Mesothelial cell of epicardium (in vitro differentiated cells): ENCODE data around the gene CRADD. TPM values are rescaled to one million over a fixed set of nuclear protein-coding genes. Genes with fewer than 3 reads are reported as not detected.

Experiments used
- DNase-seq, 2 experiments: peaks; one replicate each; pipeline ENCODE4 v3.0.0; 2021; ENCODE audit warnings: low spot score in 2 of 2; ENCODE audit not compliant: unreplicated experiment in 2 of 2
- H3K27ac Mint-ChIP-seq: 2 replicates; pipeline ENCODE4 v1.8.0; 2021; ENCODE audit warnings: mixed read lengths
- H3K27me3 Mint-ChIP-seq: 2 replicates; pipeline ENCODE4 v1.8.0; 2021; ENCODE audit warnings: low read depth, mixed read lengths
- H3K36me3 Mint-ChIP-seq: 2 replicates; pipeline ENCODE4 v1.8.0; 2021; ENCODE audit warnings: mixed read lengths
- H3K4me1 Mint-ChIP-seq: 2 replicates; pipeline ENCODE4 v1.8.0; 2021; ENCODE audit warnings: mixed read lengths
- H3K4me3 Mint-ChIP-seq: 2 replicates; pipeline ENCODE4 v1.8.0; 2021; ENCODE audit warnings: mild to moderate bottlenecking, moderate library complexity, mixed read lengths
- H3K9me3 Mint-ChIP-seq: 2 replicates; pipeline ENCODE4 v1.8.0; 2021; ENCODE audit warnings: mixed read lengths
- total RNA-seq: library from RNA; stranded (reverse); gene quantifications from 3 replicates; pipeline ENCODE4 v1.2.1, GENCODE V29; 2021
- TF ChIP-seq, protein P1 (sequence below): fragments of 200-600 bp; sonication (generic); IDR thresholded peaks from one replicate; pipeline ENCODE4 v1.5.0; 2021; ENCODE audit warnings: antibody characterized with exemption; ENCODE audit not compliant: unreplicated experiment

CRADD gene
- total RNA-seq, 1 donor from 2014 or later = 6.6 TPM

DNA sequence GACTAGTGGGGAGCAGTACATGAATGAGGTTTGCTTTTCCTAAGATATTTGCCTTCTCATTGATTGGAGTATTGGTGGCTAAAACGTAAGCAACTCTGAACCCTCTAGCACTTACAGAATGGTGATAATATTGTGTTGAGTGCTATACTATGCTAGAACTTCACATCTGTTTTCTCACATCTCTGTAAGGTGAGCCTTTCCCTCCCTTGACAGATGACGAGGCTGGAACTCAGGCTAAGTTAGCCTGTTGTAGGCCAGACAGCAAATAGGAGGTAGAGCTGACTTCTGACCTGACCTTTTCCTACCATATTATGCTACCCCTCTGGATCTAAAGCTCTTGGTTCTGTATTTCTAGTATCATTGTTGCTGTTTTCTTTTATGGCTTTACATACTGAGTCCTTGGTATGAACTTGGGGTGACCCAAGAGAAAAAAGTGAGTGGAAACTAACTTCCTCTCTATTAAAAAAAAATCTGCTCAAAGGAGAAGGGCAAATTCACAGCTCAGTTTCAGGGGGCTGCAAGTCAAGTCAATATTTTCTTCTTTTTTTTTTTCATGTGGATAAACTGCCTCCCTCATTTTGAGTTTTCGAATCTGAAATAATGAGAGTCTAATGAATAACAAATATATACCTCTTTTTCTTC, 85.9 kb downstream of the CRADD start:
- Mint-ChIP-seq H3K4me1 (peaks cover 43% of the 10 kb centered on the region), H3K4me3 (no peak overlapping the region), H3K36me3 (no peaks in the 10 kb centered on the region), H3K27ac (no peak overlapping the region), H3K9me3 (no peaks in the 10 kb centered on the region), H3K27me3 (no peaks in the 10 kb centered on the region)
- DNase-seq = no peak
- TF ChIP-seq, protein P1, sequence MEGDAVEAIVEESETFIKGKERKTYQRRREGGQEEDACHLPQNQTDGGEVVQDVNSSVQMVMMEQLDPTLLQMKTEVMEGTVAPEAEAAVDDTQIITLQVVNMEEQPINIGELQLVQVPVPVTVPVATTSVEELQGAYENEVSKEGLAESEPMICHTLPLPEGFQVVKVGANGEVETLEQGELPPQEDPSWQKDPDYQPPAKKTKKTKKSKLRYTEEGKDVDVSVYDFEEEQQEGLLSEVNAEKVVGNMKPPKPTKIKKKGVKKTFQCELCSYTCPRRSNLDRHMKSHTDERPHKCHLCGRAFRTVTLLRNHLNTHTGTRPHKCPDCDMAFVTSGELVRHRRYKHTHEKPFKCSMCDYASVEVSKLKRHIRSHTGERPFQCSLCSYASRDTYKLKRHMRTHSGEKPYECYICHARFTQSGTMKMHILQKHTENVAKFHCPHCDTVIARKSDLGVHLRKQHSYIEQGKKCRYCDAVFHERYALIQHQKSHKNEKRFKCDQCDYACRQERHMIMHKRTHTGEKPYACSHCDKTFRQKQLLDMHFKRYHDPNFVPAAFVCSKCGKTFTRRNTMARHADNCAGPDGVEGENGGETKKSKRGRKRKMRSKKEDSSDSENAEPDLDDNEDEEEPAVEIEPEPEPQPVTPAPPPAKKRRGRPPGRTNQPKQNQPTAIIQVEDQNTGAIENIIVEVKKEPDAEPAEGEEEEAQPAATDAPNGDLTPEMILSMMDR = no peak

DNA sequence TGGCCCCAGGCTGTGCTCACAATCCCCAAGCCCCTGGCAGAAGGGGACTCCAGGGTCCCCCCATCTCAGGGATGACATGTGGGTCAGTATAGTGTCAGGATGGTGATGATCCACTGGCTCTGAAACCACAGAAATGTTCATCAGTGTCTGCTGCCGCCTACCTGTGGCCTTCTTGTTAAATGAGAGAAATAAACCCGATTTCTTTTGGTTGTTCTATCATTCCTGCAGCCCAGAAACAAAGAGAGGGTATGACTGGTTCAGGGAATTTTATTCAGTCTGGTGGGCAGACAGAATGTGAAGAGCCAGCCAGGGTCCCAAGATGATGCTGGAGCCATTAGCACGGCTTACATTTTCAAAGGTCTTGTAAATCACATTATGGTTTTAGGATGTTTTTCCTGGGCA, 86.6 kb downstream of the CRADD start:
- H3K27ac Mint-ChIP-seq = peak overlapping the region; percentile 4
- H3K36me3 Mint-ChIP-seq = no peaks in the 10 kb centered on the region
- H3K4me3 Mint-ChIP-seq = no peak overlapping the region
- peaks cover 50% of the 10 kb centered on the region for H3K4me1 Mint-ChIP-seq
- no peaks in the 10 kb centered on the region for H3K9me3 Mint-ChIP-seq
- no peaks in the 10 kb centered on the region for H3K27me3 Mint-ChIP-seq
- DNase-seq = no peak
- TF ChIP-seq, protein P1 = no peak

DNA sequence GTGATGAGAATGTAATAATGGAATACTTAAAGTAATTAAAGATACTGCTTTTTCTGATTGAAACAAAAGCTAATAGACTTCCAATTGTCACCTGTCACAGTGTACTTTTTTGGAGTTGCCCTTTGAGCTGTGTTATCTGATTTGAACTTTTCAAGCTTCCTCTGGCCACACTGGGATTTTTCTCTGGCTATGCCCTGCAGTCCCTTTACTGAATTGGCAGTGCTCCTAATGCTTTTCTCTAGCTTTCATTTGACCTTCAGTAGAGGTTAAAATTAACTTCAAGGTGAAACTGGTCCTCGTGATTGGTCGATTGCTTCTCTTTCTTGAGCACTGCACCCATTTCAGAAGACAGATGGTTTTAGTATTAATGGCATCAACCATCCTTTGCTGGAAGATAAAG, 89.2 kb downstream of the CRADD start:
- TF ChIP-seq, protein P1 = no peak
- no peaks in the 10 kb centered on the region for H3K36me3 Mint-ChIP-seq
- no peak overlapping the region for H3K27ac Mint-ChIP-seq
- no peak overlapping the region for H3K4me3 Mint-ChIP-seq
- no peak for DNase-seq
- H3K27me3 Mint-ChIP-seq = no peaks in the 10 kb centered on the region
- H3K9me3 Mint-ChIP-seq = no peaks in the 10 kb centered on the region
- H3K4me1 Mint-ChIP-seq = peaks cover 38% of the 10 kb centered on the region

DNA sequence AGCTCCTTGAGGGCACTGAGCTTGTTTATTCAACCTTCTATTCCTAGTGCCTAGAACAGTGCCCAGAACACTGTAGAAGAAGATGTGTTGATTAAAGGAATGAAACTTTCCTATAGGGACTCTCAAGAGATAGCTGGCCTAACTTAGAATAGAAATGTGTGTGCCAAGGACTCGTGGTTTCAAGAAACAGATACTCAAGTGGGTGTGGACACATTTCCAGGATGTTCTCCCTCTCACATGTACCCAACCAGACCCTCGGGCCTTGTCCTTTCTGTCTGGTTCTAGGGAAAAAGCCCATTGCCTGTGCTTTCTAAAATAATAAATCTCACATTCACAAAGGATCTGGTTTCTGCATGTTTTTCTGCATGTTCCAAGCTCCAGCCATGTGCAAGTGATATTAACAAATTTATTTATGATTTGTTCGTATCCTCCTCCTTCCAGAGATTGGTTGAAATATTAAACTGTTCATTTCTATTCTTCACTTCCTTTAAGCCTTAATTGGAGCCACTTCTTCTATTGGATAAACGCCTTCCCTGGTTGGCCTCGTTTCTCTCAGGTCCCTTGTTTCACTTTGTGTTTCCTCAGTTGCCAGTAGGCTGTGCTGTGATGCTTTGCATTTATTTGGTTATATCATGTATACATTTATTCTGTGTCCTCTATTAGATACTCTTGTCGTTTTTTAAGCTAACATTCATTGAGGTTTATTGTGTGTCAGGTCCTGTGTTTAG, 89.8 kb downstream of the CRADD start:
- Mint-ChIP-seq H3K4me3 (no peak overlapping the region), H3K36me3 (no peaks in the 10 kb centered on the region), H3K27ac (peak overlapping the region; percentile 11), H3K4me1 (peaks cover 38% of the 10 kb centered on the region), H3K9me3 (no peaks in the 10 kb centered on the region), H3K27me3 (no peaks in the 10 kb centered on the region)
- DNase-seq = no peak
- TF ChIP-seq, protein P1 = no peak

DNA sequence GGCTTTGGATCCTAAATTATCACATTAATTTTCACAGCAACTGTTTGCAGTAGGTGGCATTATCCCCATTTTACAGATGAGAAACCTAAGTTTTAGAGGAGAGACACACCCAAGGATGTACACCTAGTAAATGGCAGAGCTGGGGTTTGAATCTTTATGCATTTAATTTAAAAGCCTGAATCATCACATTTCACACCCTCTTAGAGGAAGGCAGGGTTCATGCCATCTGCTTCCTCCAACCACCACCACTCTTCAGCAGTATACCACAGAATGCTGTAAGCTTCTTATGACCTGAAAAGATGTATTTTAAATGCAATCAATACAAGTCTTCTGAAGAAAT, 90.3 kb downstream of the CRADD start:
- Mint-ChIP-seq H3K9me3 (no peaks in the 10 kb centered on the region), H3K4me1 (peaks cover 34% of the 10 kb centered on the region), H3K4me3 (no peak overlapping the region), H3K27ac (no peak overlapping the region), H3K27me3 (no peaks in the 10 kb centered on the region), H3K36me3 (no peaks in the 10 kb centered on the region)
- DNase-seq = no peak
- TF ChIP-seq, protein P1 = no peak
